SK-N-SH (cell line): Measurements from ENCODE around the gene DNAJB12.
"Not testable (repeated sequence)": the region's sequence is repeated elsewhere in the genome, so short reads cannot be mapped to it uniquely, and the experiment has no call there.

Source experiments
- CHD2 ChIP-seq: fragments of 150-350 bp; IDR thresholded peaks from 2 replicates; pipeline ENCODE4 v1.6.1; 2018; ENCODE audit warnings: low read length; ENCODE audit not compliant: partially characterized antibody
- CTCF ChIP-seq: fragments of 200-600 bp; sonication (generic); IDR thresholded peaks from 2 replicates; pipeline ENCODE4 v1.6.1; 2017; ENCODE audit warnings: antibody characterized with exemption, mild to moderate bottlenecking, moderate library complexity
- MAX ChIP-seq: IDR thresholded peaks from 2 replicates; pipeline ENCODE4 v1.4.0; 2012; ENCODE audit warnings: low read depth
- POLR2AphosphoS5 ChIP-seq: IDR thresholded peaks from 2 replicates; pipeline ENCODE4 v1.6.1; 2012; ENCODE audit warnings: low read depth, low read length
- RCOR1 ChIP-seq: fragments of 150-350 bp; IDR thresholded peaks from 2 replicates; pipeline ENCODE4 v1.6.1; 2017; ENCODE audit warnings: antibody characterized with exemption, low read length
- TAF1 ChIP-seq: IDR thresholded peaks from 2 replicates; pipeline ENCODE4 v1.6.1; 2012; ENCODE audit warnings: low read depth, mild to moderate bottlenecking, low read length, moderate library complexity, borderline replicate concordance
- USF1 ChIP-seq: IDR thresholded peaks from 2 replicates; pipeline ENCODE4 v1.4.0; 2012; ENCODE audit warnings: low read depth, borderline replicate concordance
- YY1 ChIP-seq: IDR thresholded peaks from 2 replicates; pipeline ENCODE4 v1.4.0; 2012; ENCODE audit warnings: low read depth, mild to moderate bottlenecking

GRCh38 chr10:72384982-72385381 lies 30.3 kb upstream of the DNAJB12 start:
- TF ChIP-seq RCOR1, CTCF, USF1, TAF1, YY1, POLR2AphosphoS5, CHD2, MAX: not testable (repeated sequence)
